ENCODE measurements around the gene INSC. TPM values are rescaled to one million over a fixed set of nuclear protein-coding genes. Genes with fewer than 3 reads are reported as not detected.

Gene INSC
- total and polyA plus RNA-seq, 2 of the 8 experiments (the other 6 are each of a cell fraction or from before 2014, with no cell fraction given): 0.58 to 0.59 TPM

GRCh38 chr11:15238856-15239255, 124.1 kb downstream of the INSC start (continued):
- TF ChIP-seq SUZ12 (IDR thresholded peaks at IDR 0.05; ENCODE audit: low read length): no peak
